ENCODE data around the gene SMAD2.
A peak's percentile ranks its signal among the peaks of the same experiment; 100 is the strongest.
"Not testable (repeated sequence)": the region's sequence is repeated elsewhere in the genome, so short reads cannot be mapped to it uniquely, and the experiment has no call there.

The SMAD2 gene

GRCh38 chr18:47930199-47930930 lies at the start of gene SMAD2:
Gene SMAD2, minus strand, starts transcription at chr18:47930659. Its CDS starts 33,903 bp downstream, at chr18:47896756.
- DNase-seq: peak; percentile 80

- no peak for DNase-seq
Observed at GRCh38 chr18:47979611-47980200, 49.2 kb upstream of the SMAD2 start.

- DNase-seq: no peak
Observed at GRCh38 chr18:47978603-47979002, 48.1 kb upstream of the SMAD2 start.

- no peak for DNase-seq
Observed at GRCh38 chr18:47978141-47978540, 47.7 kb upstream of the SMAD2 start.

- DNase-seq: no peak
Observed at GRCh38 chr18:47975701-47976100, 45.2 kb upstream of the SMAD2 start.

GRCh38 chr18:47975105-47975504 lies 44.6 kb upstream of the SMAD2 start:
- DNase-seq: no peak

- DNase-seq: no peak
Observed at GRCh38 chr18:47970664-47971531, 40.4 kb upstream of the SMAD2 start.

- DNase-seq: peak; percentile 49
Observed at GRCh38 chr18:47969816-47970215, 39.4 kb upstream of the SMAD2 start.

GRCh38 chr18:47968721-47969120 lies 38.3 kb upstream of the SMAD2 start:
- DNase-seq: peak; percentile 34

GRCh38 chr18:47968006-47968676 lies 37.7 kb upstream of the SMAD2 start:
- peak; percentile 61 for DNase-seq

GRCh38 chr18:47964053-47964452 lies 33.6 kb upstream of the SMAD2 start:
- no peak for DNase-seq

GRCh38 chr18:47961003-47961402 lies 30.5 kb upstream of the SMAD2 start:
- not testable (repeated sequence) for DNase-seq

- DNase-seq: peak; percentile 58
Observed at GRCh38 chr18:47953471-47953931, 23.0 kb upstream of the SMAD2 start.

GRCh38 chr18:47950511-47950910 lies 20.1 kb upstream of the SMAD2 start:
- DNase-seq: no peak

- DNase-seq: no peak
Observed at GRCh38 chr18:47949202-47949601, 18.7 kb upstream of the SMAD2 start.

GRCh38 chr18:47946889-47947288 lies 16.4 kb upstream of the SMAD2 start:
- DNase-seq: no peak

GRCh38 chr18:47944972-47945852 lies 14.8 kb upstream of the SMAD2 start:
- DNase-seq: no peak

- no peak for DNase-seq
Observed at GRCh38 chr18:47936952-47937351, 6.5 kb upstream of the SMAD2 start.

GRCh38 chr18:47935321-47936055 lies 5.0 kb upstream of the SMAD2 start:
- no peak for DNase-seq

- no peak for DNase-seq
Observed at GRCh38 chr18:47932603-47933002, 2.1 kb upstream of the SMAD2 start.

- no peak for DNase-seq
Observed at GRCh38 chr18:47932190-47932589, 1.7 kb upstream of the SMAD2 start.

Measured in fibroblast of skin of right biceps (primary cell).